ENCODE results near the gene WDR7. TPM values are rescaled to one million over a fixed set of nuclear protein-coding genes. Genes with fewer than 3 reads are reported as not detected.

The WDR7 gene
- total RNA-seq, 4 donors from 2014 or later: 23.1 to 48.6 (median 30.3) TPM

DNA sequence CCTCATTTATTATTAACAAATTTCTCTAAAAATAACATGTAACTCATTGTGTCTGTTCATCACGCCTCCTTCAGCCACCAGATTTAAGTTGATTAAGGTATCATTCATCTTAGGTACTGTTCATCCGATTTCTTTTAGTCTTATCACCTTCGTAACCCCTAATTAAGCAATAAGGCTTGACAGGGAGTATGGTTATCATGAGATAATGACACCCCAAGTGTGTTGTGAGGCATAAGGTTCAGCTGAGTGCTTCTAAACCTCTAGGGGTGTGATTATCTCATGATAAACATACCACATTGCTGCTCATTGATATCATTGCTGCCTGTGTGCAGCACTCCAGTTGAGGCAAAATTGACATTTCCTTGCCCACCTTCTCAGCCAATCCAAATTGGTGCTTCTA lies 336.9 kb downstream of the WDR7 start:
- intact Hi-C loops (cut with DNase I): no loop called here
- no peak overlapping the region for H3K27ac ChIP-seq (replicated peaks in 1 of 4)
- peaks cover 2 to 4% (median 3%) of the 10 kb centered on the region in 4 donors for H3K4me1 ChIP-seq
- no peak for DNase-seq (ENCODE audit: extremely low spot score)
- WGBS: 95% methylated on average over 3 of the region's 3 CpGs
- no peaks in the 10 kb centered on the region for H3K27me3 ChIP-seq
- H3K4me3 ChIP-seq: no peak overlapping the region
- H3K9me3 ChIP-seq: no peaks in the 10 kb centered on the region
- TF ChIP-seq EP300 (IDR thresholded peaks at IDR 0.05) (no peak), POLR2A (IDR thresholded peaks at IDR 0.05; ENCODE audit: low read depth) (no peak), POLR2AphosphoS5 (IDR thresholded peaks at IDR 0.05) (no peak)
- TF ChIP-seq, protein P1, sequence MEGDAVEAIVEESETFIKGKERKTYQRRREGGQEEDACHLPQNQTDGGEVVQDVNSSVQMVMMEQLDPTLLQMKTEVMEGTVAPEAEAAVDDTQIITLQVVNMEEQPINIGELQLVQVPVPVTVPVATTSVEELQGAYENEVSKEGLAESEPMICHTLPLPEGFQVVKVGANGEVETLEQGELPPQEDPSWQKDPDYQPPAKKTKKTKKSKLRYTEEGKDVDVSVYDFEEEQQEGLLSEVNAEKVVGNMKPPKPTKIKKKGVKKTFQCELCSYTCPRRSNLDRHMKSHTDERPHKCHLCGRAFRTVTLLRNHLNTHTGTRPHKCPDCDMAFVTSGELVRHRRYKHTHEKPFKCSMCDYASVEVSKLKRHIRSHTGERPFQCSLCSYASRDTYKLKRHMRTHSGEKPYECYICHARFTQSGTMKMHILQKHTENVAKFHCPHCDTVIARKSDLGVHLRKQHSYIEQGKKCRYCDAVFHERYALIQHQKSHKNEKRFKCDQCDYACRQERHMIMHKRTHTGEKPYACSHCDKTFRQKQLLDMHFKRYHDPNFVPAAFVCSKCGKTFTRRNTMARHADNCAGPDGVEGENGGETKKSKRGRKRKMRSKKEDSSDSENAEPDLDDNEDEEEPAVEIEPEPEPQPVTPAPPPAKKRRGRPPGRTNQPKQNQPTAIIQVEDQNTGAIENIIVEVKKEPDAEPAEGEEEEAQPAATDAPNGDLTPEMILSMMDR (IDR thresholded peaks at IDR 0.05): no peak
- no peaks in the 10 kb centered on the region for H3K36me3 ChIP-seq

DNA sequence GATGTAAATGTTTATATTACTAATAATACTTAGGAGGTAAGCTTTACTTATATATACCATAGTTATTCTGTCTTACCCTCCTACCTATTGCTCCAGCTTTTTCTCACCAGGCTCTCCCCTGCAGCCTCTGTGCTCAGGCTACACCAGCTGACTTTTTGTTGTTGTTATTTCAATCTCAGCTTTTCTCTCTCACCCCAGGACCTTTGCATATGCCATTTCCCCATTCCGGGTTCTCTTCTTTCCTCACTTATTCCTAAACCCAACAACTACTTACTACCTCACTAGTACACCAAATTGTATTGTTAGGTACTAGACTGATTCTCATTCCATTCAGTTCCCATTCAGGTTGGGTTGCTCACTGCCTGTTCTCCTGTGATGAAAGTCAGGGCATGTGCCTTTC lies 339.5 kb downstream of the WDR7 start:
- Histone ChIP-seq H3K4me3 (no peak overlapping the region), H3K36me3 (no peaks in the 10 kb centered on the region), H3K27ac (replicated peaks in 1 of 4) (no peak overlapping the region), H3K27me3 (no peaks in the 10 kb centered on the region), H3K4me1 (no peaks in the 10 kb centered on the region), H3K9me3 (no peaks in the 10 kb centered on the region)
- no peak for TF ChIP-seq POLR2AphosphoS5 (IDR thresholded peaks at IDR 0.05)
- TF ChIP-seq, protein P1 (IDR thresholded peaks at IDR 0.05): no peak
- TF ChIP-seq POLR2A (IDR thresholded peaks at IDR 0.05; ENCODE audit: low read depth): no peak
- TF ChIP-seq EP300 (IDR thresholded peaks at IDR 0.05): no peak
- 97% methylated on average over 1 of the region's 1 CpG for WGBS
- DNase-seq (ENCODE audit: extremely low spot score): no peak
- intact Hi-C loops (cut with DNase I): no loop called here

DNA sequence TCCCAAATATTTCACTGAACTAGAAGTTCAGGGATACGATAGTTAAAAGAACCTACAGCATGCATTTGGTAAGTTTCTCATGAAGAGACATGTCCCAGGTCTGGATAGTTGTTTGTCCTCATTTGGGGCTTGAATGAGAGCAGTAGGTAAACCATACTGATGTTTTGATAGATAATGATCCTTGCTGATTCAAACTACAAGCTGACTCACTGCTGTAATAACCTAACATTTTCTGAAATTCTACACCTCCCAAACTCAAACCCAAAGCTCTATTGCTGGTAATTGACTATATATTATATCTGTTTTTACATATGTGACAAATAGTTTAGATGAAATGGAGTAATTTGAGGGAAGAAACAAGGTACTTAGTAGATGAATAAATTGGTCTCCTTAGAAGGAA lies 341.6 kb downstream of the WDR7 start:
- intact Hi-C loops (cut with DNase I): no loop called here
- H3K36me3 ChIP-seq: no peaks in the 10 kb centered on the region

DNA sequence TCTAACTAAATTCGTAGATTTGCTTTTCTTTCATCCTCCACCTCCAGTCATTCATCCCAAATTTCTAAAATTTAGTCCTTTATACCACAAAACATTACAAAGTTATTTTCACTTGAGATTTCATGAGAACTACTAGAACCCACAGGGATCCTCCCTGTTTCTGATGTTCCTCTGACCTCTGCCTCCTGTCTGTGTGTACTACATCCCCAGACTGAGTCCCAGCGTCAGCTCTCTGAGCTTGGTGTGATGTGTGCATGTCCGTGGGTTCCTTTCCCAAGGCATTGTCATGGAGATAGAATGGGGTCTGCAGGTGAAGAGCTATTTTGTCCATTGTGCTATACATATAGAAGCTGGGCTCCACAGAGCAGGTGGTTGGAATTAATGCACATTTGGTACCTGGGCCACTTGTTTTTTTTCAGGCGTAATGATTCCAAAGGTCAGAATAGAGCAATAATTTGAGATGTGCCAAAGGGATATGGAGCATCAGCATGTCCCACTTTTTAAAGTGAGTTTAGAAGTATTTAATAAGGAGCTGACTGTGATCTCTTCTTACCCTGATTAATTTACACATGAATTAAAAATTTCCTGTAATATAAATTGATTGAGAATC lies 344.5 kb downstream of the WDR7 start:
- no peaks in the 10 kb centered on the region for H3K27me3 ChIP-seq
- WGBS: 98% methylated on average over 4 of the region's 4 CpGs

More for the DNA sequence above, 341.6 kb downstream of the WDR7 start:
- no peak overlapping the region for H3K27ac ChIP-seq (replicated peaks in 1 of 4)
- H3K4me1 ChIP-seq: no peaks in the 10 kb centered on the region
- WGBS: 92% methylated on average over 1 of the region's 1 CpG
- TF ChIP-seq POLR2A (IDR thresholded peaks at IDR 0.05; ENCODE audit: low read depth) (no peak), POLR2AphosphoS5 (IDR thresholded peaks at IDR 0.05) (no peak), EP300 (IDR thresholded peaks at IDR 0.05) (no peak)
- TF ChIP-seq, protein P1 (IDR thresholded peaks at IDR 0.05): no peak
- no peaks in the 10 kb centered on the region for H3K27me3 ChIP-seq
- no peak for DNase-seq (ENCODE audit: extremely low spot score)
- no peak overlapping the region for H3K4me3 ChIP-seq
- H3K9me3 ChIP-seq: no peaks in the 10 kb centered on the region

More for the DNA sequence above, 344.5 kb downstream of the WDR7 start:
- TF ChIP-seq, protein P1 (IDR thresholded peaks at IDR 0.05): no peak
- TF ChIP-seq EP300 (IDR thresholded peaks at IDR 0.05): no peak
- TF ChIP-seq POLR2AphosphoS5 (IDR thresholded peaks at IDR 0.05): no peak
- TF ChIP-seq POLR2A (IDR thresholded peaks at IDR 0.05; ENCODE audit: low read depth): no peak
- H3K27ac ChIP-seq (replicated peaks in 1 of 4): no peak overlapping the region
- no peaks in the 10 kb centered on the region for H3K36me3 ChIP-seq
- no peaks in the 10 kb centered on the region for H3K9me3 ChIP-seq
- no peaks in the 10 kb centered on the region for H3K4me1 ChIP-seq
- H3K4me3 ChIP-seq: no peak overlapping the region
- no peak for DNase-seq (ENCODE audit: extremely low spot score)
- intact Hi-C loops (cut with DNase I): no loop called here
